Panc1 (cell line): ENCODE results near the gene FYN. TPM values are rescaled to one million over a fixed set of nuclear protein-coding genes. Genes with fewer than 3 reads are reported as not detected.
"Not testable (repeated sequence)": the region's sequence is repeated elsewhere in the genome, so short reads cannot be mapped to it uniquely, and the experiment has no call there.

Experiments
- ATAC-seq: fragments of 200-7000 bp; cut with Tn5 transposase; 2 replicates; pipeline ENCODE4 v1.9.1; 2020; ENCODE audit warnings: mild to moderate bottlenecking, moderate library complexity
- BruUV-seq: library from RNA; stranded (reverse); fragments of 400-500 nt; replicated peaks from 2 replicates; lab custom pipeline; 2021; lab: Mats Ljungman, UMichigan
- CTCF ChIA-PET: fragments of 300-600 bp; sonication (Branson Sonifier 250); formaldehyde crosslinking; loops from one replicate; lab custom pipeline; 2022; ENCODE audit warnings: antibody characterized with exemption; lab: Charles Lee
- POLR2A ChIA-PET: fragments of 300-600 bp; sonication (Branson Sonifier 250); formaldehyde crosslinking; loops from one replicate; lab custom pipeline; 2022; ENCODE audit warnings: antibody characterized with exemption; lab: Charles Lee
- DNase-seq: peaks from one replicate; pipeline ENCODE4 v3.0.0-alpha.2; 2010; ENCODE audit warnings: low read depth, low spot score
- H3K27ac ChIP-seq: 2 replicates; pipeline ENCODE4 v1.5.1; 2011; ENCODE audit warnings: mild to moderate bottlenecking, low read length, inconsistent platforms
- H3K27me3 ChIP-seq: fragments of 200-500 bp; sonication (Bioruptor generic); 2 replicates; pipeline ENCODE4 v1.6.0; 2014; ENCODE audit warnings: low read length, inconsistent platforms; ENCODE audit not compliant: control insufficient read depth, insufficient read depth
- H3K36me3 ChIP-seq: fragments of 200-500 bp; sonication (Bioruptor generic); 2 replicates; pipeline ENCODE4 v1.5.1; 2014; ENCODE audit warnings: inconsistent platforms, mild to moderate bottlenecking, low read length, moderate library complexity; ENCODE audit not compliant: control insufficient read depth, insufficient read depth
- H3K4me1 ChIP-seq: 2 replicates; pipeline ENCODE4 v1.5.1; 2011; ENCODE audit warnings: inconsistent platforms, mild to moderate bottlenecking, low read length, moderate library complexity; ENCODE audit not compliant: control insufficient read depth, insufficient read depth
- H3K4me3 ChIP-seq, 2 experiments: 2 replicates each; pipeline ENCODE4 v1.5.1; 2011 to 2012; ENCODE audit warnings: low read depth in 2 of 2, low read length in 2 of 2, mild to moderate bottlenecking in 2 of 2, inconsistent platforms in 1 of 2, moderate library complexity in 1 of 2
- H3K9me3 ChIP-seq: fragments of 200-500 bp; sonication (Bioruptor generic); 2 replicates; pipeline ENCODE4 v1.5.1; 2014; ENCODE audit warnings: low read depth, mild to moderate bottlenecking, inconsistent platforms, low read length, moderate library complexity; ENCODE audit not compliant: control insufficient read depth, insufficient read depth
- POLR2AphosphoS5 ChIP-seq: IDR thresholded peaks from 2 replicates; pipeline ENCODE4 v1.6.1; 2012; ENCODE audit warnings: mild to moderate bottlenecking, low read depth, low read length, moderate library complexity
- REST ChIP-seq, 2 experiments: IDR thresholded peaks; 2 replicates each; pipeline ENCODE4 v1.6.1; 2011 to 2012; ENCODE audit warnings: low read depth in 2 of 2, control low read depth in 1 of 2, low read length in 1 of 2, mild to moderate bottlenecking in 1 of 2, moderate library complexity in 1 of 2; ENCODE audit not compliant: insufficient read depth in 1 of 2
- SIN3A ChIP-seq: IDR thresholded peaks from 2 replicates; pipeline ENCODE4 v1.6.1; 2012; ENCODE audit warnings: low read depth, mild to moderate bottlenecking, low read length, moderate library complexity, borderline replicate concordance; ENCODE audit not compliant: insufficient read depth
- TCF7L2 ChIP-seq: IDR thresholded peaks from 2 replicates; pipeline ENCODE4 v1.6.1; 2011; ENCODE audit warnings: mild to moderate bottlenecking, low read depth, low read length, inconsistent platforms
- in situ Hi-C: cut with HindIII; loops from 2 replicates; pipeline ENCODE4 v1.10.0; 2016; ENCODE audit warnings: low sequenced_read_pairs, low pct_unique_long_range_greater_than_20kb
- intact Hi-C: fragments of 100-400 bp; cut with micrococcal nuclease; formaldehyde crosslinking; loops from one replicate; pipeline ENCODE4 v1.10.0; 2022; ENCODE audit not compliant: unreplicated experiment
- total RNA-seq: library from RNA; stranded (reverse); gene quantifications from one replicate; pipeline ENCODE4 v1.2.1, GENCODE V29; 2021; ENCODE audit not compliant: unreplicated experiment
- TF ChIP-seq, protein P1 (sequence below): fragments of 450-650 bp; IDR thresholded peaks from 2 replicates; pipeline ENCODE4 v1.5.1; 2017; ENCODE audit warnings: mild to moderate bottlenecking

Gene FYN
- total RNA-seq, 1 experiment from 2014 or later = 4.2 TPM

DNA sequence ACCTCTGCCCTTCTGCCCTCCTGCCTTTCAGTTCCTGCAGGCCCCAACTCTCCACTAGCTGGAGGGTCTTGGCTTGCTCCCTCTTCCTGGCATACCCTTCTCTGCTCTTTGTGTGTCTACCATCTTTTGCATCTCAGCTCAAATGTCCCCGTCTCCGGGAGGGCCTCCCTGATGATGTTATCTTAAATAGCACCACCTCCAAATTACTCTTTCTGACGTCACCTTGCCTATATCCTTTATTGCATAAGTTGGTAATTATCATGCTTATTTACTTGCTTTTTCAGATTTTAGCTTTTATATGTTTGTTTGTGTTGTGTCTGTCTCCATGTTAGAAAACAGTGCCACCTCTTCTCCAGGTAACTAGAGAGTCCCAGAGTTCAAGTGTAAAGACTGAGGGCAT is 36.0 kb upstream of the FYN start:
- H3K4me1 ChIP-seq = no peaks in the 10 kb centered on the region
- TF ChIP-seq, protein P1, sequence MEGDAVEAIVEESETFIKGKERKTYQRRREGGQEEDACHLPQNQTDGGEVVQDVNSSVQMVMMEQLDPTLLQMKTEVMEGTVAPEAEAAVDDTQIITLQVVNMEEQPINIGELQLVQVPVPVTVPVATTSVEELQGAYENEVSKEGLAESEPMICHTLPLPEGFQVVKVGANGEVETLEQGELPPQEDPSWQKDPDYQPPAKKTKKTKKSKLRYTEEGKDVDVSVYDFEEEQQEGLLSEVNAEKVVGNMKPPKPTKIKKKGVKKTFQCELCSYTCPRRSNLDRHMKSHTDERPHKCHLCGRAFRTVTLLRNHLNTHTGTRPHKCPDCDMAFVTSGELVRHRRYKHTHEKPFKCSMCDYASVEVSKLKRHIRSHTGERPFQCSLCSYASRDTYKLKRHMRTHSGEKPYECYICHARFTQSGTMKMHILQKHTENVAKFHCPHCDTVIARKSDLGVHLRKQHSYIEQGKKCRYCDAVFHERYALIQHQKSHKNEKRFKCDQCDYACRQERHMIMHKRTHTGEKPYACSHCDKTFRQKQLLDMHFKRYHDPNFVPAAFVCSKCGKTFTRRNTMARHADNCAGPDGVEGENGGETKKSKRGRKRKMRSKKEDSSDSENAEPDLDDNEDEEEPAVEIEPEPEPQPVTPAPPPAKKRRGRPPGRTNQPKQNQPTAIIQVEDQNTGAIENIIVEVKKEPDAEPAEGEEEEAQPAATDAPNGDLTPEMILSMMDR = no peak
- no peak for TF ChIP-seq POLR2AphosphoS5
- TF ChIP-seq REST (IDR thresholded peaks at IDR 0.05; ENCODE audit: insufficient read depth in 1 of 2, low read depth in 2 of 2, low read length in 1 of 2) = no peak
- no peak for TF ChIP-seq TCF7L2
- TF ChIP-seq SIN3A = no peak
- intact Hi-C loops = no loop called here
- in situ Hi-C loops = no loop called here
- H3K36me3 ChIP-seq = no peaks in the 10 kb centered on the region
- no peak for DNase-seq
- H3K4me3 ChIP-seq = no peak overlapping the region
- POLR2A ChIA-PET = no interaction called here
- no peak for ATAC-seq
- CTCF ChIA-PET = no interaction called here
- H3K9me3 ChIP-seq = no peaks in the 10 kb centered on the region
- H3K27me3 ChIP-seq = peaks cover 13% of the 10 kb centered on the region
- H3K27ac ChIP-seq = no peak overlapping the region
- no TSS peak for BruUV-seq

GRCh38 chr6:111908365-111908764 is 35.1 kb upstream of the FYN start:
- intact Hi-C loops, DNase-seq, ATAC-seq, H3K27ac ChIP-seq, H3K4me1 ChIP-seq, BruUV-seq, in situ Hi-C loops, H3K4me3 ChIP-seq, CTCF ChIA-PET, H3K9me3 ChIP-seq, POLR2A ChIA-PET, H3K36me3 ChIP-seq: not testable (repeated sequence)
- peaks cover 12% of the 10 kb centered on the region for H3K27me3 ChIP-seq

- no peaks in the 10 kb centered on the region for H3K9me3 ChIP-seq
- no peak overlapping the region for H3K27ac ChIP-seq
- in situ Hi-C loops = no loop called here
- BruUV-seq = no TSS peak
- TF ChIP-seq, protein P1 = no peak
- TF ChIP-seq REST (IDR thresholded peaks at IDR 0.05; ENCODE audit: insufficient read depth in 1 of 2, low read depth in 2 of 2, low read length in 1 of 2) (no peak), POLR2AphosphoS5 (no peak), SIN3A (no peak), TCF7L2 (no peak)
- ATAC-seq = no peak; the same call in 1 of the 2 replicates
- no peak for DNase-seq
- no peaks in the 10 kb centered on the region for H3K4me1 ChIP-seq
- CTCF ChIA-PET = no interaction called here
- intact Hi-C loops = no loop called here
- H3K36me3 ChIP-seq = no peaks in the 10 kb centered on the region
- H3K27me3 ChIP-seq = peaks cover 7% of the 10 kb centered on the region
- no peak overlapping the region for H3K4me3 ChIP-seq
- POLR2A ChIA-PET = no interaction called here
These were observed 27.5 kb upstream of the FYN start for GRCh38 chr6:111900735-111901134.
